Measurements from ENCODE around the gene QARS1.

The QARS1 gene

GRCh38 chr3:49124991-49125670, 20.6 kb upstream of the QARS1 start:
- H3K4me3 ChIP-seq (replicated peaks in 1 of 2; ENCODE audit: low read depth in 2 of 2, low read length in 2 of 2) = no peak overlapping the region
- DNase-seq (ENCODE audit: low read depth in 2 of 2) = no peak
- no peak for TF ChIP-seq CTCF (IDR thresholded peaks at IDR 0.05; ENCODE audit: low read depth, low read length)

GRCh38 chr3:49124203-49124602, 19.6 kb upstream of the QARS1 start:
- H3K4me3 ChIP-seq (replicated peaks in 1 of 2; ENCODE audit: low read depth in 2 of 2, low read length in 2 of 2) = no peak overlapping the region
- TF ChIP-seq CTCF (IDR thresholded peaks at IDR 0.05; ENCODE audit: low read depth, low read length) = no peak
- DNase-seq (ENCODE audit: low read depth in 2 of 2) = no peak

- DNase-seq (ENCODE audit: low read depth in 2 of 2) = no peak
- no peak overlapping the region for H3K4me3 ChIP-seq (replicated peaks in 1 of 2; ENCODE audit: low read depth in 2 of 2, low read length in 2 of 2)
- TF ChIP-seq CTCF (IDR thresholded peaks at IDR 0.05; ENCODE audit: low read depth, low read length) = no peak
These were observed 19.1 kb upstream of the QARS1 start for GRCh38 chr3:49123687-49124086.

- no peak overlapping the region for H3K4me3 ChIP-seq (replicated peaks in 1 of 2; ENCODE audit: low read depth in 2 of 2, low read length in 2 of 2)
- TF ChIP-seq CTCF (IDR thresholded peaks at IDR 0.05; ENCODE audit: low read depth, low read length) = no peak
- no peak for DNase-seq (ENCODE audit: low read depth in 2 of 2)
These were observed 18.5 kb upstream of the QARS1 start for GRCh38 chr3:49122886-49123545.

- no peak overlapping the region for H3K4me3 ChIP-seq (replicated peaks in 1 of 2; ENCODE audit: low read depth in 2 of 2, low read length in 2 of 2)
- no peak for TF ChIP-seq CTCF (IDR thresholded peaks at IDR 0.05; ENCODE audit: low read depth, low read length)
These were observed 17.9 kb upstream of the QARS1 start for GRCh38 chr3:49122451-49122850.

GRCh38 chr3:49122022-49122421, 17.5 kb upstream of the QARS1 start:
- no peak for TF ChIP-seq CTCF (IDR thresholded peaks at IDR 0.05; ENCODE audit: low read depth, low read length)
- no peak overlapping the region for H3K4me3 ChIP-seq (replicated peaks in 1 of 2; ENCODE audit: low read depth in 2 of 2, low read length in 2 of 2)

More at GRCh38 chr3:49122451-49122850, 17.9 kb upstream of the QARS1 start:
- no peak for DNase-seq (ENCODE audit: low read depth in 2 of 2)

More at GRCh38 chr3:49122022-49122421, 17.5 kb upstream of the QARS1 start:
- DNase-seq (ENCODE audit: low read depth in 2 of 2) = no peak
